HG03565 (cell line): Measurements from ENCODE around the gene GNAI3.

ENCODE experiments used
- ATAC-seq: cut with Tn5 transposase; IDR thresholded peaks from one replicate; pipeline ENCODE4 v1.9.1; 2021; ENCODE audit warnings: mild to moderate bottlenecking, moderate library complexity; ENCODE audit not compliant: unreplicated experiment

GNAI3 gene

DNA sequence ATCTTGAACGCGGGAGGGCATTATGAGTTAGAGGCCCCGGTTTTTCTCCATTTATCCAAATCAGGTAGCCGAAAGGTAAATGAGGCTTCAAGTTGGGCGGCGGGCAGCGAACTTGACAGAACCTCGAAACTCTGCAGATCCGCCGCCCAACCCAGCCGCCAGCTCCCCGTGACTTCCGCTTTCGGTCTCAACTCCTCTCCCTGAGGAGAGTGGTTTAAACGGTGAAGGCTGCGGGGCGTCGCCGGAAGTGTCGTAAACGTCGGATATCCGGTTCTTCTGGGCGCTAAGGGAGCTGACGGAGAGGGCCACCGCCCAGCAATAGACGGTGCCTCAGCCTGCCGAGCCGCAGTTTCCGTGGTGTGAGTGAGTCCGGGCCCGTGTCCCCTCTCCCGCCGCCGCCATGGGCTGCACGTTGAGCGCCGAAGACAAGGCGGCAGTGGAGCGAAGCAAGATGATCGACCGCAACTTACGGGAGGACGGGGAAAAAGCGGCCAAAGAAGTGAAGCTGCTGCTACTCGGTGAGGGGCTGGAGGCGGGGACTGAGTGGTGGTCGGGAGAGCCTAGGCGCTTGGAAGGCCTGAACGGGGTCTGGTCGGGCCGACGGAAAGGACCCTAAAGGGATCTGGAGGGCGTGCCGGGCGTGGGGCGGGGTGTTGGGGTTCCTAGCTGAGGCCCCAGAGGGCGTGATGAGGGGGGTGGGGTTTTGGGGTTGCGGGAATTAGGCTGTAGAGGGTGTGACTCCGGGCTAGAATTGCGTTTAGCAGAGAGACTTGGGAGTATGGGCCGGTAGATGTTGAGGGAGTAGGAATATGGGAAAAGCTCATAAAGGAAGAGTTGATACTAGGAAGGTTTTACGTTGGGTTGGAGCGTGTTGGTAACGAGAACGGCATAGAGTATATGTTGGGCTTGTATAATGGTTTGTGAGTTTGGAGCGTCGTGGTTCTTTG, at the start of gene GNAI3:
Gene GNAI3, plus strand, starts transcription at position 295 of the 947 bp plus-strand sequence. Its CDS starts 106 bp downstream, at position 401.
- peak; percentile 87 for ATAC-seq

GRCh38 chr1:109499081-109499480, 49.3 kb upstream of the GNAI3 start:
- no peak for ATAC-seq

DNA sequence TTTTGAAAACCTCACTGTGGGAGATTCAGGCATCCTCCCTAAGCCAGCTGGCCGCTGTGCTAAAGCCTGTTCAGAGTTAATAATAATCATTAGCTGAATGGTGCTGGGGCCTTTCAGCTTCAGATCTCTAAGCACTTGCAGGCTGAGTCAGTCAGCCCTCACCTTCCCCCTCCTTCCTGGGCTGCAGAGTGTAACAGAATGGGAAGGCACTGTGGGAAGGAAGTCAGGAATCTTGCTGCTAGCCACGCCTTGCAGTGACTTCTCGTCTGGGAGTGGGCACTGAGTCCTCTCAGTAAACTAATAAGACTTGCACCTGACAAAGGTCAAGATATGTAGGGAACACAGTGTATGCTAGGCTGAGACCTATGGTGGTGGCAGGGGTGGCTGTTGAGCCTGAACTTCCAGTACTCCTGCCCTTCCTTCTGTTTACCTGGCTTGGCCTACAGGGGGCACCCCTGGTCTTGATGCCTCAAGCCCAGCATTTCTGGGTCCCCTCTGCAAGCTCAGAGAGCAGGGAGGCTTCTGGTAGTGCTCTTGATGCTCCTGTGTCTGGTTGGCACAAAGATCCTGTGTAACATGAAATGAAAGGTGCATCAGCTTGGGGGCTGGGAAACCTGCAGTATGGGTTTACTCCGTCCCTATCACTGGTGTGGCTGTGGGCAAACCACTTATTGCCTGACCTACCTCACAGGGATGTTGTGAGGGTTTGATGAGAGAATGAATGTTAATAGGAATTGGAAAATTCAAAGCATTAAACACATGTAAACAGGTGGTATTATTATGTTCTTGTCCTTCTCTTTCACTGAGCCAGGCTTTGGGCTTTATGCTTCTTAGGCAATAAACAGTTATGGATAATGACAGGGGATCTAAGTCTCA, 48.5 kb upstream of the GNAI3 start:
- no peak for ATAC-seq

GRCh38 chr1:109500941-109501381, 47.5 kb upstream of the GNAI3 start:
- no peak for ATAC-seq

DNA sequence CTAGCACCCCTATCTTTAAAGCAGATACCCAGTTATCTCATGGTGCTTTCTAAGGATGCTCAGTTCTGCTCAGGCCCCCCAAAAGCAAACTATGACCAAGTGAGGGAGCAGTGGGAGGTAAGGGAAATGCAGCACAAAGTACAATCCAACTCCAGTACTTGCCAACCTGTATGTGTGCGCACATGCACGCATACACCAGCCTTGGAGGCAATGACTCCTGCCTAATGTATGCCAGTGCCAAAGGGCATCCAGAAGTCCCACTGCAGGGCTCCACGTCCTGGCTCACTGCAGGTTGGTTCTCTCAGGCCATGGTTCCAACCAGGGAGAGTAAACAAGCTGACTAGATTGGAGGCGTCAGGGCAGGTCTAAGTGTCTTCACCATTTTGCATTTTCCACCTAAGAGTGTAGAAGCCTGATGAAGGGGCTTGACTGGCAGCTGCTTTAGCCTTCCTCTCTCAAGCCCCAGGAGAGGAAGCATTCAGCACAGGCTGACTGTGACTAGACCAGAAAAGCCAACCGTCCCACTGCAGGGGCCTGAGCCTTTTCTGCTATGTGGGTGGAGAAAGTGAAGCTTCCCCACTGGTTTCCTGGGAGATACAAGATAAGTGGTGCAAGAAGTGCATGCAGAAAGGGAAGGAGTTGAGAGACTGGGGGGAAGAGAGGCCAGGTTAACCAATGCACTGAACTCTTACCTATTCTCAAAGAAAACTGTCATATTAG, 46.6 kb upstream of the GNAI3 start:
- ATAC-seq: no peak

- no peak for ATAC-seq
Observed at GRCh38 chr1:109502364-109502851, 46.0 kb upstream of the GNAI3 start.

- ATAC-seq: no peak
Observed at GRCh38 chr1:109503935-109504334, 44.5 kb upstream of the GNAI3 start.

DNA sequence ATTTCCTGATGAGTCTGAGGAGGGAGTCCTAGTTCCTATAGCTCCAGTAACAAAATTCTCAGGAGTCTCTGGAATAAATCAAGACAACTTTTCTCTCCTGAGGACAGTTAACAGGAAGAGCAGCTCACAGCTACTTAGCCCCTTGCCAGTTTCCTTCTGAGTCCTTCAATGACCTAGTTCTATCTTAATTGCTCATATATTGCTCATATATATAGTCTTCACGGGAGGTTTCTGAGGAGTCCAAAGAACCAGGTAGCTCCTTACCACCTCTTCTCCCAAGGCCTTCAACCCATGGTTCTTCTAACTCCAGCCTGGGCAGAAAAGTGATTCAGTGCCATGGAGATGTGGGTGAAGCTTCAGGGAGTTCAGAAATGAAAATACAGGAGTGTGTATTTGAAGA, 43.4 kb upstream of the GNAI3 start:
- ATAC-seq: no peak

DNA sequence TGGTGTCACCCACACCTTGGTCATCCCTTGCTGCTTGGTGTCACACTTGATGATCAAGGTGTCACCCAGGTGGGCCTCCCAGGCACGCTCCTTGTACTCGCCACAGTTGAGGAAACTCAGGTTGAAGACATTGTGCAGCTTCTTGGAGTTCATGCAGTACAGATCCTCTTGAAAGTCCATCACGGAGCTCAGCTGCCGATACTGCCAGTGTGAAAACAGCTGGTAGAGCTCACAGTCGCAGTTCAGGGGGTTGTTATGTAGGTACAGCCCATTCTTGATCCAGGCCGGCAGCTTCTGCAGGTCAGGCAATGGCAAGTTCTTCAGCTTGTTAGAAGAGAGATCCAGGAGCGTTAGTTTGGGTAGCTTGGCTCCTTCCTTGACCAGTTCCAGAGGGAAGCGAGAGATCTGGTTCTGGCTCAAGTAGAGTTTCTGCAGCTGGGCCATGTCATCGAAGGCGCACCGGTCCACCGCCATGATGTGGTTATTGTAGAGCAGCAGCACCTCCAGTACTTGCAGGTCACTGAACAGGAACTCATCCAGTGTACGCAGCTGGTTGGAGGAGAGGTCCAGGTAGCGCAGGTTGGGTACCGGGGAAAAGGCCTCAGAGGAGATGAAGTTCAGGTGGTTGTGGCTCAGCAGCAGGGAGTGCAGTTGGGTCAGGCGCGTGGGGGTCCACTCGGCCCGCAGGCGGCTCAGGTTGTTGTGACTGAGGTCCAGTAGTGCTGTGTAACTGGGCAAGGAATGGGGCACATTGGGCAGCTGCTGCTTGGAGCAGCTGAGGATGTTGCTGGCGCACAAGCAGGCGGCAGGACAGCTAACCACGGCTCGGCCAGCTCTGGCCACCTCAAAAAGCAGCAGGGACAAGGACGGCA, 40.2 kb upstream of the GNAI3 start:
- no peak for ATAC-seq

DNA sequence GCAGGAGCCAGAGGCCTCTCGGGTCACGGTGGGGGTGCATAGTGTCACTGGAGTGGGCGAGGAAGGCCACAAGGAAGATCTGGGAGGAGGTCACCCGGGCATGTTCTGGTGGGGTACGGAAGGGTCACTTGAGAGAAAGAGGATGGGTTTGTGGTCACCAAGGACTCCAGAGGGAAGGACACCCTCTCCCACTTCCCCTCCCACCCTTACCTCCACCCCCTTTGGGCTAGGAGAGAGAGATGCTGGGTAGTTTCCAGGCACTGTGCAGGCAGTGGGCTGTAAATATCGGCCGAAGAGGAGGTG, 39.6 kb upstream of the GNAI3 start:
- ATAC-seq: no peak

- ATAC-seq: no peak
Observed at GRCh38 chr1:109509176-109510134, 39.0 kb upstream of the GNAI3 start, which contains the start of gene AMIGO1. Gene AMIGO1, minus strand, starts transcription at chr1:109509727. Its CDS starts 815 bp downstream, at chr1:109508912.

DNA sequence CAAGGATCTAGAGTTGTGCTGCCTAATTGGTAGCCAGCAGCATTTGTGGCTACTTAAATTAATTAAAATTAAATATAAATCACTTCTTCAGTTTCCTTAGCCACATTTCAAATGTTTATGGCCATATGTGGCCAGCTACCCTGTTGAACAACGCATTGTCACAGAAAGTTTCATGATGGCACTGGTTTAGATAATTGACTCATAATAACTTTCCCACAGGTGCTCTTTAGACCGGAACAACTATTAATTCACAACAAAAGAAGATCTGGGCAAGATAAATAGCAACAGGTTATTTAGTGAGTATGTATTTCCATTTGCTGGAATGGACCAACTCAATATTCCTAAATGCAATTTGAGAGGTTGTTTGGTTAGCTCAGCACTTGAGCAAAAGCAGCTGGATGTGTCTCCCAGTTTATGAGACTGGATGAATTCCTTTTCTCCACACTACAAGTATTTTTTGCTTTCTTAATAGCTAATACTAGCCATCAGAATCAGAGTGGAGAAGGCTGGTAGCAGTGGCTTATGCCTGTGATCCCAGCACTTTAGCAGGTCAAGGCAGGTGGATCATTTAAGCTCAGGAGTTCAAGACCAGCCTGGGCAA, 35.2 kb upstream of the GNAI3 start:
- ATAC-seq: no peak

DNA sequence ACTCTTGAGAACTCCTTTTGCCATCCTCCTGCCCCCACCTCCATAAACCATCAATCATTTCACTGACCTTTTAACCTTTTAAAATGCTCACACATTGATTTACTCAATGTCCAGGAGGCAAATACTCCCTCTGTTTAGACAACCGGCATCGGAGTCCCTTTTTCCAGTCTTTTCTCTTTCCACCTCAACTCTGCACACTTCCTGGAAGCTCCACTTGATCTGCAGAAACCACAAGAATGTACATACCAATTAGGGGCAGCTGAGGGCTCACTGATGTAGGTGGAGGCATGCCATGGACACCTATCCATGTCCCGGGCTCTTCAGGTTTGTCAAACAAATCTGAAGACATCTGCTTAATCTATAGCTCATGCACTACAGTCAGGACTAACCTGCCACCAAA, 33.6 kb upstream of the GNAI3 start:
- ATAC-seq: no peak

DNA sequence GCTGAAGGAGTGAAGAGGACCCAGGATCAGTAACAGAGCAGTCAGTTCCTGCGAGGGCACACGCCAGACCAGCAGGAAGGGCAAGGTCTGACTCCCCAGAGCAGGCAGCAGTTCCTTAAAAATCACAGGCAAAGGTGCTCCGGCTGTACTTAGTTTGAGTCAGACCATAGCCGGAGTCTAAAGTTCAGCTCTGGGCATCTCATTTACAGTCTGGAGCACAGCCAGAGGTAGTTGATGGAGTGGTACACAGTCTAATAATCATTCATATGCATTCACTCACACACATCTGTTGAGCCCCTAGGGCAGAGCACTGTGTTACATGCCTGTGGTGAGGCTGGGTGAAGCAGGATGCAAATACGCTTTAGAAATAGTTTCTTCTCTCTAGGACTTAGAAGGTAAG, 31.5 kb upstream of the GNAI3 start:
- ATAC-seq: no peak

- ATAC-seq: no peak
Observed at GRCh38 chr1:109517337-109517736, 31.1 kb upstream of the GNAI3 start.

GRCh38 chr1:109521002-109521951, 27.1 kb upstream of the GNAI3 start:
- no peak for ATAC-seq

GRCh38 chr1:109522026-109522425, 26.4 kb upstream of the GNAI3 start:
- no peak for ATAC-seq
